GM23248 (cell line): ENCODE data around the gene OSCAR. TPM values are rescaled to one million over a fixed set of nuclear protein-coding genes. Genes with fewer than 3 reads are reported as not detected.

ENCODE experiments used
- DNase-seq: peaks from one replicate; pipeline ENCODE4 v3.0.0-alpha.2; 2015
- H2AFZ ChIP-seq: fragments of 200-600 bp; sonication (generic); 2 replicates; pipeline ENCODE4 v1.6.1; 2016; ENCODE audit warnings: antibody characterized with exemption
- H3F3A ChIP-seq: fragments of 200-600 bp; sonication (generic); 2 replicates; pipeline ENCODE4 v1.6.1; 2016; ENCODE audit warnings: mild to moderate bottlenecking, antibody characterized with exemption, mixed run types; ENCODE audit not compliant: insufficient read depth
- H3K27ac ChIP-seq: fragments of 200-600 bp; sonication (generic); 2 replicates; pipeline ENCODE4 v1.5.1; 2016; ENCODE audit warnings: mild to moderate bottlenecking
- H3K27me3 ChIP-seq: fragments of 200-600 bp; sonication (generic); replicated peaks from 2 replicates; pipeline ENCODE4 v1.6.1; 2016; ENCODE audit warnings: mild to moderate bottlenecking; ENCODE audit not compliant: insufficient read depth
- H3K36me3 ChIP-seq: fragments of 200-600 bp; sonication (generic); 2 replicates; pipeline ENCODE4 v1.6.1; 2016; ENCODE audit warnings: low read depth, mild to moderate bottlenecking
- H3K4me1 ChIP-seq: fragments of 200-600 bp; sonication (generic); 2 replicates; pipeline ENCODE4 v1.6.1; 2016; ENCODE audit warnings: mild to moderate bottlenecking; ENCODE audit not compliant: insufficient read depth
- H3K4me2 ChIP-seq: fragments of 200-600 bp; sonication (generic); one replicate; pipeline ENCODE4 v1.6.1; 2016; ENCODE audit warnings: mild to moderate bottlenecking; ENCODE audit not compliant: unreplicated experiment
- H3K4me3 ChIP-seq: fragments of 200-600 bp; sonication (generic); 2 replicates; pipeline ENCODE4 v1.5.1; 2016; ENCODE audit warnings: mild to moderate bottlenecking
- H3K79me2 ChIP-seq: fragments of 200-600 bp; sonication (generic); 2 replicates; pipeline ENCODE4 v1.6.1; 2016; ENCODE audit warnings: mild to moderate bottlenecking; ENCODE audit not compliant: insufficient read depth
- H3K9ac ChIP-seq: fragments of 200-600 bp; sonication (generic); 2 replicates; pipeline ENCODE4 v1.6.1; 2016; ENCODE audit warnings: mild to moderate bottlenecking
- H3K9me2 ChIP-seq: fragments of 200-600 bp; sonication (generic); 2 replicates; pipeline ENCODE4 v1.6.1; 2016; ENCODE audit warnings: mixed run types, mild to moderate bottlenecking, moderate library complexity; ENCODE audit not compliant: insufficient read depth
- H3K9me3 ChIP-seq: fragments of 200-600 bp; sonication (generic); one replicate; pipeline ENCODE4 v1.6.1; 2017; ENCODE audit warnings: low read depth
- H4K20me1 ChIP-seq: fragments of 200-600 bp; sonication (generic); 2 replicates; pipeline ENCODE4 v1.6.0; 2016; ENCODE audit not compliant: insufficient read depth
- EZH2 ChIP-seq: fragments of 200-600 bp; sonication (generic); IDR thresholded peaks from 2 replicates; pipeline ENCODE4 v1.6.1; 2018; ENCODE audit warnings: antibody characterized with exemption, mild to moderate bottlenecking; ENCODE audit not compliant: insufficient read depth, poor library complexity, severe bottlenecking
- EZH2phosphoT487 ChIP-seq: fragments of 200-600 bp; sonication (generic); IDR thresholded peaks from 2 replicates; pipeline ENCODE4 v1.6.1; 2018; ENCODE audit warnings: antibody characterized with exemption, moderate library complexity, mild to moderate bottlenecking, low read depth; ENCODE audit not compliant: insufficient read depth
- WGBS, 2 experiments: methylation state at CpG; one replicate each; pipeline ENCODE4 v1.1.6; 2015 to 2017; ENCODE audit warnings: low lambda C conversion rate in 2 of 2, low coverage in 1 of 2; ENCODE audit errors: missing lambda C conversion rate in 2 of 2; 5-methylcytosine and 5-hydroxymethylcytosine counted together
- in situ Hi-C: fragments of 300-500 bp; cut with MboI; formaldehyde crosslinking; loops from 2 replicates; pipeline ENCODE4 v1.15.0; 2020
- polyA plus RNA-seq: library from polyadenylated mRNA; unstranded; fragments of >200 nt; fragmentation: Nextera tagmentation; extraction: Ambion mirVana; gene quantifications from 2 replicates; pipeline ENCODE4 v1.2.1, GENCODE V29; 2016
- total RNA-seq: library from RNA; depleted of rRNA; stranded (reverse); fragments of >200 nt; shearing (Covaris generic); gene quantifications from 2 replicates; pipeline ENCODE4 v1.2.3, GENCODE V29; 2014

OSCAR gene
- total and polyA plus RNA-seq, 2 experiments from 2014 or later = 0.54 to 2.2 TPM

DNA sequence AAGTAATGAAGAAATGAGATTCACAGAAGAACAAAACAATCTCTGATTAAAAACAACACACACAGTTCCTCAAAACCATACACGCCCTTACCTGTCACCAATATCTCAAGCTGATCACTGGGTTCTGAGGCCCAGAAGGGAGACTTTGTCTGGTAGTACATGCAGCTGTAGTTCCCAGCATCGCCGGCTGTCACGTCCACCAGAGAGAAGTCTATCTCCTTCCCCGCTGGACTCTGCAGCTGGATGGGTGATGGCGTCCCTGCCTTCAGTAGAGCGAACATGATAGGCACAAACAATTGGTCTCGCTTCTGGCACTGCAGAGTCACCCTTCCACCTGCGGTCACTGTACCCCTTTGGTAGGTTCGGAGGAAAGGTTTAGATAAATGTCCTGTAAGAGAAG is 26.8 kb downstream of the OSCAR start:
- Histone ChIP-seq H3K9ac (no peak overlapping the region), H3K4me1 (no peaks in the 10 kb centered on the region), H3K27ac (no peak overlapping the region), H3K36me3 (no peaks in the 10 kb centered on the region), H3K79me2 (no peaks in the 10 kb centered on the region), H3F3A (no peaks in the 10 kb centered on the region), H3K9me2 (no peaks in the 10 kb centered on the region), H3K27me3 (no peaks in the 10 kb centered on the region), H3K9me3 (no peaks in the 10 kb centered on the region), H2AFZ (no peak overlapping the region), H3K4me3 (no peak overlapping the region), H3K4me2 (no peak overlapping the region), H4K20me1 (no peaks in the 10 kb centered on the region)
- 60 to 61% methylated on average over 10 of the region's 10 CpGs for WGBS, 2 experiments
- no peak for TF ChIP-seq EZH2
- no peak for TF ChIP-seq EZH2phosphoT487
- in situ Hi-C loops = no loop called here
- DNase-seq = no peak

DNA sequence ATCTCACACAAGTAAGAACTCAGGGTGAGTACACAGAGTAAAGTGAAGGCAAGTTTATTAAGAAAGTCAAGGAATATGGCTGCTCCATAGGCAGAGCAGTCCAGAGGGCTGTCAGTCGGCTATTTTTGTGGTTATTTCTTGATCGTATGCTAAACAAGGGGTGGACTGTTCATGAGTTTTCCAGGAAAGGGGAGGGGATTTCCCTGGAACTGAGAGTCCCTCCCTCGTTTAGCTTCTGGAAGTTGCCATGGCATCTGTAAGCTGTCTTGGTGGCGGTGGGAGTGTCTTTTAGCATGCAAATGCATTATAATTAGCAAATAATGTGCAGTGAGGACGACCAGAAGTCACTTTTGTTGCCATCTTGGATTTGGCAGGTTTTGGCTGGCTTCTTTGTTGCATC is 31.1 kb downstream of the OSCAR start:
- TF ChIP-seq EZH2 (no peak), EZH2phosphoT487 (no peak)
- H3K9ac ChIP-seq = no peak overlapping the region
- no peaks in the 10 kb centered on the region for H3K36me3 ChIP-seq
- H3K4me2 ChIP-seq = no peak overlapping the region
- H3K4me1 ChIP-seq = no peaks in the 10 kb centered on the region
- WGBS, 2 experiments = 25 to 27% methylated on average over 5 of the region's 5 CpGs
- DNase-seq = no peak
- no peak overlapping the region for H2AFZ ChIP-seq
- H3K79me2 ChIP-seq = no peaks in the 10 kb centered on the region
- in situ Hi-C loops = no loop called here
- no peaks in the 10 kb centered on the region for H3K27me3 ChIP-seq
- H3K9me2 ChIP-seq = no peaks in the 10 kb centered on the region
- no peak overlapping the region for H3K4me3 ChIP-seq
- no peak overlapping the region for H3K27ac ChIP-seq
- H3F3A ChIP-seq = no peaks in the 10 kb centered on the region
- no peaks in the 10 kb centered on the region for H4K20me1 ChIP-seq
- H3K9me3 ChIP-seq = no peaks in the 10 kb centered on the region

DNA sequence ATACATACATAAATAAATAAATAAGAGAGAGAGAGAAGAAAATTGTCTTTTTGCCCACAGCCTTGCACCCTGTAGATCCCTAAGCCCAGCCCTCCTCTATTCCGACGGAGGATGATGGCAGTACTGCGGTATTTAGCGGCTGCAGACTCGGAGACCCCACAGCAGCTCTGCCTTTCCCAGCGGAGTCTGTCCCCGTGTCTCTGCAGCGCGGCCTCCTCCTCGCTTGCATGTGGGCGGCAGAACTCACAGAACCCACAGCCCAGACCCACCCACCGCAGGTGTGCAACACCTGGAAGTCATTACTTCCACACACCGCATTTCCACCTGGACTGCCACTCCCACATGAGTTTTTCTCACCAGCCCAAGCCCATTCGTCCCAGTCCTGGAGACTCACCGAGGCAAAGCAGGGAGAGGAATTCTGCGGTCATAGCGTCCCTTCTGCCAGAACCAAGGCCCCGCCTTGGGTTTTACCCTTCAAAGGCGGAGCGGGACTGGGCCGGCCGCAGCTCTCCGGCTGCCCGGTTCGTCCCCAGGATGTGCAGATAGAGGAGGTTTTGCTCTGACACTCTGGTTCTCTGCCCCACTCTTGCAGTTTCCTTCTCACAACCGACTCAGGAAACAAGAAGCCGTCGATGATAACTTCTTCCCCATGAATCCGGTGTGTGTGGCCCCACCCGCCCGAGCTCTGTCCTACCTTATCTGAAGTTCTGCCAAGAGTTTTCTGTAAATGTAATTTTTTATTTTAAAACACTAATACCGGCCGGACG is 37.1 kb downstream of the OSCAR start, which contains the start of gene VSTM1:
Gene VSTM1 (minus strand): TSS at position 548 of the 767 bp plus-strand sequence. CDS start 120 bp downstream, at position 428.
- 66% methylated on average over 34 of the region's 34 CpGs for WGBS, 2 experiments
- H3K36me3 ChIP-seq = no peaks in the 10 kb centered on the region
- no peaks in the 10 kb centered on the region for H3K4me1 ChIP-seq
- H2AFZ ChIP-seq = no peak within 1 kb of the TSS
- H3K9me3 ChIP-seq = no peaks in the 10 kb centered on the region
- H3K4me2 ChIP-seq = no peak within 1 kb of the TSS
- H4K20me1 ChIP-seq = no peaks in the 10 kb centered on the region
- in situ Hi-C loops = no loop called here
- TF ChIP-seq EZH2 = no peak
- no peak for TF ChIP-seq EZH2phosphoT487
- H3K9ac ChIP-seq = no peak within 1 kb of the TSS
- no peaks in the 10 kb centered on the region for H3K79me2 ChIP-seq
- H3K27me3 ChIP-seq = no peaks in the 10 kb centered on the region
- no peak within 1 kb of the TSS for H3K27ac ChIP-seq
- no peaks in the 10 kb centered on the region for H3F3A ChIP-seq
- no peak for DNase-seq
- no peak within 1 kb of the TSS for H3K4me3 ChIP-seq
- no peaks in the 10 kb centered on the region for H3K9me2 ChIP-seq

DNA sequence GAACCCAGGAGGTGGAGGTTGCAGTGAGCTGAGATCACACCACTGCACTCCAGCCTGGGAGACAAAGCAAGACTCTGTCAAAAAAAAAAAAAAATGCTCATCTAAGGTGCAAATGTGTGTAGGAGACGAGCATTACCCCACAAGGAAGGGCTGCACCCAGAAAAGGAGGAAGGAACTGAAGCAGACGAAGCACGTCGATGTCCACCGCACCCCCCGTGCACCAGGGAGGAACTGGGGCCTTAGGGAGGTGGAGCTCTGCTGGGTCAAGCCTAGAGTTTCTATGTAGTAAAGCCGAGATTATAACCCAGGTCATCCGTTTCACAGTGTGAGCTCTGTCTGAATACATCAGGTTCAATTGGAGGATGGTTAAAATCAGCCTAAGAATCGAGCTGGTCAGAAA is 38.0 kb downstream of the OSCAR start:
- no peak overlapping the region for H3K27ac ChIP-seq
- no peak overlapping the region for H2AFZ ChIP-seq
- H3K9me2 ChIP-seq = no peaks in the 10 kb centered on the region
- H4K20me1 ChIP-seq = no peaks in the 10 kb centered on the region
- in situ Hi-C loops = no loop called here
- no peak overlapping the region for H3K4me3 ChIP-seq
- no peaks in the 10 kb centered on the region for H3K27me3 ChIP-seq
- no peaks in the 10 kb centered on the region for H3K79me2 ChIP-seq
- TF ChIP-seq EZH2 (no peak), EZH2phosphoT487 (no peak)
- 50 to 51% methylated on average over 9 of the region's 9 CpGs for WGBS, 2 experiments
- no peaks in the 10 kb centered on the region for H3F3A ChIP-seq
- H3K9ac ChIP-seq = no peak overlapping the region
- no peaks in the 10 kb centered on the region for H3K4me1 ChIP-seq
- DNase-seq = no peak
- no peaks in the 10 kb centered on the region for H3K36me3 ChIP-seq
- H3K4me2 ChIP-seq = no peak overlapping the region
- no peaks in the 10 kb centered on the region for H3K9me3 ChIP-seq
